Erythroblast (primary cell): Measurements from ENCODE around the gene BABAM2.

Source experiments
- GATA1 ChIP-seq: IDR thresholded peaks from 2 replicates; pipeline ENCODE4 v1.6.1; 2011; ENCODE audit warnings: low read depth, mild to moderate bottlenecking, control low read depth, low read length, moderate library complexity
- POLR2A ChIP-seq: IDR thresholded peaks from 2 replicates; pipeline ENCODE4 v1.6.1; 2011; ENCODE audit warnings: mild to moderate bottlenecking, low read length

- no peak for TF ChIP-seq POLR2A
- TF ChIP-seq GATA1, result no peak
Measured at GRCh38 chr2:27922842-27923241, 32.3 kb downstream of the BABAM2 start.
